Lower leg skin (tissue), 4 donors: Measurements from ENCODE around the gene KMT2E. TPM values are rescaled to one million over a fixed set of nuclear protein-coding genes. Genes with fewer than 3 reads are reported as not detected.

Experiments used
- DNase-seq, 2 donors: peaks; one replicate each; pipeline ENCODE4 v3.0.0-alpha.2; 2019; ENCODE audit warnings: low spot score in 2 of 2
- H3K4me3 ChIP-seq: fragments of 200-600 bp; sonication (generic); 2 replicates; pipeline ENCODE4 v1.5.1; 2017; ENCODE audit warnings: mild to moderate bottlenecking, low read depth; ENCODE audit not compliant: poor library complexity, severe bottlenecking
- POLR2A ChIP-seq, 2 donors: fragments of 450-650 bp; IDR thresholded peaks; one replicate each; pipeline ENCODE4 v1.6.1; 2016 to 2017; ENCODE audit warnings: antibody characterized with exemption in 2 of 2, mild to moderate bottlenecking in 1 of 2, moderate library complexity in 1 of 2
- WGBS, 2 donors: methylation state at CpG; one replicate each; pipeline ENCODE4 v1.1.5; 2018; 5-methylcytosine and 5-hydroxymethylcytosine counted together
- intact Hi-C: fragments of 100-400 bp; cut with DNase I; formaldehyde crosslinking; loops from one replicate; pipeline ENCODE4 v1.15.0; 2023; ENCODE audit warnings: low total_unique reads
- total RNA-seq, 4 donors: library from RNA; depleted of rRNA; stranded (reverse); fragments of >200 nt; gene quantifications; one replicate each; pipeline ENCODE4 v1.1.0, GENCODE V29; 2016
- TF ChIP-seq, protein P1 (sequence below), 3 donors: fragments of 450-650 bp; IDR thresholded peaks; one replicate each; pipeline ENCODE4 v1.5.1; 2016; ENCODE audit warnings: antibody characterized with exemption in 3 of 3, mild to moderate bottlenecking in 3 of 3, moderate library complexity in 2 of 3

Gene KMT2E
- total RNA-seq, 4 donors from 2014 or later = 86.4 to 130 (median 114) TPM

DNA sequence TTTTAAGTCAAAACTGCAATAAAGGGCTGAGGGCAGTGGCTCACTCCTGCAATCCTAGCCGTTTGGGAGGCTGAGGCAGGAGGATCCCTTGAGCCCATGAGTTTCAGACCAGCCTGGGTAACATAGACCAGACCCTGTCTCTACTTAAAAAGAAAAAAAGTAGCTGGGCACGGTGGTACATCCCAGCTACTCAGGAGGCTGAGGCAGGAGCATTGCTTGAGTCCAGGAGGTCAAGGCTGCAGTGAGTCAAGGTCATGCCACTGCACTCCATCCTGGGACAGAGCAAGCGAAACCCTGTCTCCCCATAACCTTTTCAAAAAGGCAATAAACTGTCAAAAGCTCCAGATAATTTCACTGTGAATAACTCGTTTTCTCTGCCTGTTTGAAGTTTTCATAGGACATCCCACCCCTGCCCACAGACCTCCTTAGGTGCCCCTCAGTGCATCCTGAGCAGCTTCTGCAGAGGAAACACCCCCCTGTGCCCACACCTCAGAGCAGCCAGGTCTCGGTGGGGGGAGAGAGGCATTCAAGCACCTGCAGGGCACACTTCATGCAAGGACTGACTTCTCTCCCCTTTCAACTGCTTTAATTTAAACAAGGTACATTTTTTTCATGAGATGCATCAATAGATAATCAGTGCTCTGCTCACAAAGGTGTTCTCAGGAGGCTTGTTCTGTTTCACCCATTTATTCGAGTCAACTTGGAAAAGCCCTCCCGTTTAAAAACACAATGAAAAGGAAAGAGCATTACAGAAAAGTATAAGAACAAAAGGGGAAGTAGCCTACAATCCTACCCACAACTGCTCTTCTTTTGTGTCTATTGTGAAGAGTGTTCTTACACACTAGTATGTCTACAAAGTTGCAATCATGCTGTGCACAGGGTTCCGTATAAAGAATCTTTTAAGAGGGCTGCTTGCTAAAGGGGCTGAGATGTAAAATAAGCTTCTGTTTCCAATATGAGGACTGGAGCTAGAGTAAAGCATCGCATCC lies 104.9 kb downstream of the KMT2E start:
- no peak for DNase-seq
- intact Hi-C loops = no loop called here
- TF ChIP-seq POLR2A (IDR thresholded peaks at IDR 0.05) = no peak
- TF ChIP-seq, protein P1, sequence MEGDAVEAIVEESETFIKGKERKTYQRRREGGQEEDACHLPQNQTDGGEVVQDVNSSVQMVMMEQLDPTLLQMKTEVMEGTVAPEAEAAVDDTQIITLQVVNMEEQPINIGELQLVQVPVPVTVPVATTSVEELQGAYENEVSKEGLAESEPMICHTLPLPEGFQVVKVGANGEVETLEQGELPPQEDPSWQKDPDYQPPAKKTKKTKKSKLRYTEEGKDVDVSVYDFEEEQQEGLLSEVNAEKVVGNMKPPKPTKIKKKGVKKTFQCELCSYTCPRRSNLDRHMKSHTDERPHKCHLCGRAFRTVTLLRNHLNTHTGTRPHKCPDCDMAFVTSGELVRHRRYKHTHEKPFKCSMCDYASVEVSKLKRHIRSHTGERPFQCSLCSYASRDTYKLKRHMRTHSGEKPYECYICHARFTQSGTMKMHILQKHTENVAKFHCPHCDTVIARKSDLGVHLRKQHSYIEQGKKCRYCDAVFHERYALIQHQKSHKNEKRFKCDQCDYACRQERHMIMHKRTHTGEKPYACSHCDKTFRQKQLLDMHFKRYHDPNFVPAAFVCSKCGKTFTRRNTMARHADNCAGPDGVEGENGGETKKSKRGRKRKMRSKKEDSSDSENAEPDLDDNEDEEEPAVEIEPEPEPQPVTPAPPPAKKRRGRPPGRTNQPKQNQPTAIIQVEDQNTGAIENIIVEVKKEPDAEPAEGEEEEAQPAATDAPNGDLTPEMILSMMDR (IDR thresholded peaks at IDR 0.05) = no peak
- no peak overlapping the region for H3K4me3 ChIP-seq
- WGBS, 2 donors = 73 to 78% methylated on average over 9 of the region's 9 CpGs

DNA sequence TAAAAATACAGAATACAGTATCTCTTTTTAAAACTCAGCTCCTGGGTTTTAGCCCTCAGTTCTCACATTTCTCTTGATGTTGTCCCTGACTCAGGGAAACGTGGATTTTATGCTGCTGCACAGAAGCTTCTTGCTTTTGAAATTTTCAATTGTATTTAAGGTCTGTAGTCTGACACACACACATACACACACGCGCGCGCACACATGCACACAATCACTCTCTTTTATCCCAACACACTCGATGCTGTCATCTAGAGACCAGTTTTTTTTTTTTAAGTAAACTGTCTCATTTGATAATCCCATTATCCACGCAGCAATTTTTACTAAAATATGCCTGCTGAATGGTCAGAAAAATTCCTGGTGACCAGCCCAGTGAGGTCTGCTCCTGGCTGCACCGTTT lies 108.6 kb downstream of the KMT2E start:
- 80 to 83% methylated on average over 8 of the region's 8 CpGs for WGBS, 2 donors
- intact Hi-C loops = no loop called here
- H3K4me3 ChIP-seq = no peak overlapping the region
- no peak for DNase-seq
- TF ChIP-seq, protein P1 (IDR thresholded peaks at IDR 0.05) = no peak
- TF ChIP-seq POLR2A (IDR thresholded peaks at IDR 0.05) = no peak

DNA sequence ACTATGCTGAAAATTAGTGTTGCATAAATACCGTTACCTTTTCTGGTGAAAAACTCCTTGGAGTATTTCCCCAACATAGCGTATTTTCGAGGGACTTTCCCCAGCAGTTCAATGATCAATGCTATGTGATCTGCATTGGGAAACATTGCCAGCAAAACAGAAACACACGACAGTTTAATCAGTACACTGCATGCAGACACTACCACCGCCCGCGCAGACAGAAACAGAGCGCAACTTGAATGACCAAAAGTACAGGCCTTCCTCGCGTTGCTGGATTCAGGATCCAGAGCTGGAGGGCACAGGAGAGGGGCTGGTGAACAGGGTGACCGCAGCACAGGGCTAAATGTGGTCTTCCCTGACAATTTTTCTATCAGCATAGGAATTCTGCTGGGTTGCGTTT lies 111.7 kb downstream of the KMT2E start:
- H3K4me3 ChIP-seq = no peak overlapping the region
- intact Hi-C loops = no loop called here
- DNase-seq = no peak
- 93 to 94% methylated on average over 12 of the region's 12 CpGs for WGBS, 2 donors
- no peak for TF ChIP-seq POLR2A (IDR thresholded peaks at IDR 0.05)
- TF ChIP-seq, protein P1 (IDR thresholded peaks at IDR 0.05) = no peak

GRCh38 chr7:105126436-105126975 lies 112.5 kb downstream of the KMT2E start:
- no peak for DNase-seq
- intact Hi-C loops = no loop called here
- H3K4me3 ChIP-seq = no peak overlapping the region
- WGBS, 2 donors = 61 to 80% methylated on average over 4 of the region's 4 CpGs
- TF ChIP-seq, protein P1 (IDR thresholded peaks at IDR 0.05) = no peak
- no peak for TF ChIP-seq POLR2A (IDR thresholded peaks at IDR 0.05)

GRCh38 chr7:105127179-105127578 lies 113.2 kb downstream of the KMT2E start:
- DNase-seq = no peak
- WGBS, 2 donors = 72 to 75% methylated on average over 8 of the region's 8 CpGs
- H3K4me3 ChIP-seq = no peak overlapping the region
- TF ChIP-seq POLR2A (IDR thresholded peaks at IDR 0.05) = no peak
- TF ChIP-seq, protein P1 (IDR thresholded peaks at IDR 0.05) = no peak
- intact Hi-C loops = no loop called here
